K562 (cell line): ENCODE measurements around the gene CTH. TPM values are rescaled to one million over a fixed set of nuclear protein-coding genes. Genes with fewer than 3 reads are reported as not detected.

Source experiments
- ATAC-seq: fragments of 200-7000 bp; cut with Tn5 transposase; 3 replicates; pipeline ENCODE4 v1.9.1; 2020; ENCODE audit warnings: moderate library complexity
- BruUV-seq: library from RNA; stranded (reverse); fragments of 400-500 nt; replicated peaks from 2 replicates; lab custom pipeline; 2021; lab: Mats Ljungman, UMichigan
- CTCF ChIA-PET: fragments of 300-600 bp; formaldehyde crosslinking; extraction: SDS; loops from one replicate; lab custom pipeline; 2021; ENCODE audit warnings: low intra/inter-chr PET ratio; lab: Yijun Ruan, JAX
- POLR2A ChIA-PET: fragments of 300-600, 350-650 bp; sonication (Branson Sonifier 250); formaldehyde crosslinking; extraction: SDS; loops from one replicate; lab custom pipeline; 2021; ENCODE audit warnings: antibody characterized with exemption, inconsistent platforms; lab: Yijun Ruan, JAX
- DNase-seq, 4 experiments: peaks; one replicate each; pipeline versions ENCODE4 v3.0.0 to v3.0.0-alpha.2; 2011 to 2018; ENCODE audit warnings: low spot score in 3 of 4, mixed read lengths in 3 of 4; ENCODE audit errors: extremely low read depth in 1 of 4
- FAIRE-seq: peaks from 2 replicates; lab custom pipeline; 2011; peaks lifted over from hg19 to GRCh38; lab: Jason Lieb, UNC
- H2AFZ ChIP-seq: 2 replicates; pipeline ENCODE4 v1.6.0; 2011; ENCODE audit warnings: low read depth, low read length, control low read depth, inconsistent platforms
- H3K27ac ChIP-seq: fragments of 200-600 bp; 3 replicates; pipeline ENCODE4 v1.8.0; 2011; ENCODE audit warnings: low read depth, mild to moderate bottlenecking, control low read depth, inconsistent platforms, low read length, moderate library complexity, mixed read lengths; ENCODE audit errors: extremely low read depth
- H3K27me3 ChIP-seq, 2 experiments: fragments of 300-600 bp in 1 of 2; 2 replicates in 1 of 2; 3 replicates in 1 of 2; pipeline versions ENCODE4 v1.6.0 to v1.8.0; 2011; ENCODE audit warnings: inconsistent platforms in 2 of 2, low read length in 2 of 2, mild to moderate bottlenecking in 1 of 2, mixed read lengths in 1 of 2, moderate library complexity in 1 of 2; ENCODE audit not compliant: control insufficient read depth in 2 of 2, insufficient read depth in 2 of 2
- H3K36me3 ChIP-seq: fragments of 300-600 bp; 3 replicates; pipeline ENCODE4 v1.8.0; 2011; ENCODE audit warnings: mild to moderate bottlenecking, low read length, inconsistent platforms; ENCODE audit not compliant: control insufficient read depth, insufficient read depth
- H3K4me1 ChIP-seq, 2 experiments: fragments of 200-600 bp in 1 of 2; replicated peaks in 1 of 2; 2 replicates in 1 of 2; 3 replicates in 1 of 2; pipeline versions ENCODE4 v1.5.1 to v1.8.0; 2011; ENCODE audit warnings: inconsistent platforms in 2 of 2, low read length in 2 of 2, mild to moderate bottlenecking in 1 of 2, mixed read lengths in 1 of 2, moderate library complexity in 1 of 2; ENCODE audit not compliant: control insufficient read depth in 2 of 2, insufficient read depth in 2 of 2
- H3K4me2 ChIP-seq: 2 replicates; pipeline ENCODE4 v1.6.1; 2011; ENCODE audit warnings: low read length, control low read depth, inconsistent platforms, mixed read lengths; ENCODE audit not compliant: insufficient read depth
- H3K4me3 ChIP-seq: fragments of 200-600 bp; sonication (generic), shearing (Covaris generic); 2 replicates; pipeline ENCODE4 v1.5.1; 2016; ENCODE audit warnings: control low read depth, inconsistent platforms
- H3K79me2 ChIP-seq: fragments of 200-600 bp; 3 replicates; pipeline ENCODE4 v1.8.0; 2011; ENCODE audit warnings: low read length, inconsistent platforms; ENCODE audit not compliant: control insufficient read depth, insufficient read depth
- H3K9ac ChIP-seq, 2 experiments: 2 replicates each; pipeline versions ENCODE4 v1.6.0 to v1.6.1; 2011; ENCODE audit warnings: low read depth in 2 of 2, low read length in 2 of 2, control low read depth in 1 of 2, inconsistent platforms in 1 of 2, mild to moderate bottlenecking in 1 of 2, mixed read lengths in 1 of 2; ENCODE audit not compliant: insufficient read depth in 1 of 2
- H3K9me1 ChIP-seq: one replicate; pipeline ENCODE4 v1.6.0; 2011; ENCODE audit warnings: inconsistent platforms, mild to moderate bottlenecking, low read length, moderate library complexity; ENCODE audit not compliant: control insufficient read depth, insufficient read depth
- H3K9me3 ChIP-seq: replicated peaks from 2 replicates; pipeline ENCODE4 v1.5.1; 2011; ENCODE audit warnings: low read depth, low read length, inconsistent platforms; ENCODE audit not compliant: control insufficient read depth, insufficient read depth
- H4K20me1 ChIP-seq: replicated peaks from 2 replicates; pipeline ENCODE4 v1.6.1; 2011; ENCODE audit warnings: low read length, inconsistent platforms, mixed read lengths; ENCODE audit not compliant: control insufficient read depth, insufficient read depth
- ETS2 ChIP-seq: IDR thresholded peaks from 2 replicates; pipeline ENCODE4 v1.6.1; 2016; ENCODE audit warnings: borderline replicate concordance, missing genetic modification characterization, mild to moderate bottlenecking, moderate library complexity, missing compliant biosample characterization; ENCODE audit not compliant: poor library complexity, severe bottlenecking
- HDAC1 ChIP-seq, 2 experiments: fragments of 450-650 bp; IDR thresholded peaks; 2 replicates each; pipeline ENCODE4 v1.6.1; 2016 to 2017; ENCODE audit warnings: inconsistent platforms in 1 of 2, mild to moderate bottlenecking in 1 of 2, moderate library complexity in 1 of 2
- PHB ChIP-seq: fragments of 250-450 bp; sonication (Bioruptor Pico); IDR thresholded peaks from 2 replicates; pipeline ENCODE4 v1.5.0; 2021
- POLR2G ChIP-seq: fragments of 200-400 bp; formaldehyde crosslinking; IDR thresholded peaks from 2 replicates; pipeline ENCODE4 v1.6.1; 2017; ENCODE audit warnings: low read depth, mild to moderate bottlenecking, antibody characterized with exemption, low read length, moderate library complexity
- RAD21 ChIP-seq, 2 experiments: fragments of 250-450 bp in 1 of 2; fragments of 450-650 bp in 1 of 2; sonication (Bioruptor Pico) in 1 of 2; formaldehyde crosslinking in 1 of 2; IDR thresholded peaks in 1 of 2; conservative IDR thresholded peaks in 1 of 2; 2 replicates each; pipeline versions ENCODE4 v1.4.0 to v1.8.0; 2020 to 2022; ENCODE audit warnings: mild to moderate bottlenecking in 2 of 2, moderate library complexity in 1 of 2
- SP1 ChIP-seq: sonication (generic); formaldehyde crosslinking; IDR thresholded peaks from 2 replicates; pipeline ENCODE4 v1.8.1; 2022; ENCODE audit warnings: mild to moderate bottlenecking, missing genetic modification reagents
- ZNF699 ChIP-seq: fragments of 250-450 bp; sonication (Bioruptor Pico); IDR thresholded peaks from 2 replicates; pipeline ENCODE4 v1.8.0; 2021; ENCODE audit warnings: mild to moderate bottlenecking, moderate library complexity; ENCODE audit not compliant: insufficient replicate concordance
- WGBS: fragments of 100-300 bp; shearing (Covaris generic); methylation state at CpG from one replicate; pipeline ENCODE4 v1.1.6; 2016; ENCODE audit warnings: low coverage, mixed read lengths; ENCODE audit not compliant: insufficient coverage; ENCODE audit errors: missing lambda C conversion rate; 5-methylcytosine and 5-hydroxymethylcytosine counted together
- in situ Hi-C: fragments of 300-500 bp; cut with MboI; formaldehyde crosslinking; loops from 4 replicates; pipeline ENCODE4 v1.15.0; 2018; ENCODE audit warnings: inconsistent platforms, mixed read lengths
- intact Hi-C: fragments of 100-400 bp; cut with micrococcal nuclease; formaldehyde crosslinking; loops from 2 replicates; pipeline ENCODE4 v1.14.2; 2022
- polyA plus RNA-seq, 8 experiments: library from polyadenylated mRNA; depleted of rRNA in 4 of 8; stranded (reverse) in 5 of 8; unstranded in 3 of 8; fragments of >200 nt; fragmentation: Nextera tagmentation in 2 of 8; fragmentation: Illumina TruSeq in 1 of 8; extraction: Ambion mirVana in 2 of 8; extraction: Trizol in 1 of 8; gene quantifications; 2 replicates each; pipeline versions ENCODE4 v1.2.1 to v1.2.3, GENCODE V29; 2011 to 2014; ENCODE audit warnings: inconsistent platforms in 1 of 8, missing spikeins in 1 of 8
- total RNA-seq, 7 experiments: library from RNA; depleted of rRNA in 6 of 7; stranded (reverse); fragments of >200 nt in 6 of 7; fragmentation: Illumina TruSeq in 2 of 7; extraction: Trizol in 2 of 7; gene quantifications; 2 replicates each; pipeline versions ENCODE4 v1.2.1 to v1.2.3, GENCODE V29; 2011 to 2021; ENCODE audit warnings: low replicate concordance in 1 of 7
- TF ChIP-seq, protein P1 (sequence below): fragments of 450-650 bp; IDR thresholded peaks from 2 replicates; pipeline ENCODE4 v1.6.1; 2017; ENCODE audit warnings: antibody characterized with exemption, mild to moderate bottlenecking
- TF ChIP-seq, protein P2 (sequence below), 3 experiments: IDR thresholded peaks in 2 of 3; conservative IDR thresholded peaks in 1 of 3; 2 replicates each; pipeline ENCODE4 v1.5.1; 2011 to 2012; ENCODE audit warnings: low read length in 3 of 3, mild to moderate bottlenecking in 3 of 3, control low read depth in 2 of 3, improper control_type of control experiment in 1 of 3, inconsistent platforms in 1 of 3, low read depth in 1 of 3, mixed read lengths in 1 of 3, moderate library complexity in 1 of 3; ENCODE audit not compliant: insufficient read depth in 2 of 3
- TF ChIP-seq, protein P3 (sequence below), 2 experiments: fragments of 450-650 bp in 1 of 2; IDR thresholded peaks; 2 replicates each; pipeline ENCODE4 v1.6.1; 2011 to 2017; ENCODE audit warnings: low read depth in 2 of 2, antibody characterized with exemption in 1 of 2, borderline replicate concordance in 1 of 2, low read length in 1 of 2, mild to moderate bottlenecking in 1 of 2, mixed read lengths in 1 of 2; ENCODE audit not compliant: control insufficient read depth in 1 of 2

Gene CTH
- total and polyA plus RNA-seq, 9 of the 15 experiments (the other 6 are each of a cell fraction or from before 2014, with no cell fraction given) = 8.0 to 54.4 (median 30.9) TPM

DNA sequence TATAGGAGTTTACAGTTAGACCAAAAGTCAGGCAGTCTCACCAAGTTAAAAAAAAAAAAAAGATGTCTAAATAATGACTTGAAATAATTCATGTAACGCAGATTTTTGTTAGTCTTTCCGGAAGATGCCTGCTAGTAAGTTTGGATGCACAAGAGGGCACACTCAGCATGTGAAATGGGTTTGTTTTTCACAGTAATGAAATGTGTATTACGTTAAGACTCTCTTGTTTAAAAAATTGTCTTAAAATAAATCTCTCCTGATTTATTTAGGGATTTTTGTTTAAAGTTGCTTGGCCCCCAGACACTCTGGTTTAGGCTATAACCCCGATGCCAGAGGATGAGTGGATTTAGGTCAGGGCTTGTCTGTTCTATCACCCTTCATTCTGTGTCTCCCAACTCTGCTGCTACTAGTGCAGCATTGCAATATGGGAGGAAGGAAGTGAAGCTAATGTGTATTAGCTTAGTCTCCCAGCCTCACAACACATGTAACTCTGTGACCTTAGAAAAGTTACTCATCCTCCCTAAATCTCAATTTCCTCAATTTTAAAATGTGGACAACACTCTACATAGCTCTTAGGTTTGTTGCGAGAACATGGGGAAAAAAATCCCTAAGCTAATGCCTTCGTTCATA, 25.7 kb downstream of the CTH start:
- WGBS = 70% methylated on average over 6 of the region's 6 CpGs
- no peaks in the 10 kb centered on the region for H3K79me2 ChIP-seq
- no peaks in the 10 kb centered on the region for H4K20me1 ChIP-seq
- H3K4me1 ChIP-seq = no peaks in the 10 kb centered on the region
- ATAC-seq = no peak
- no peak overlapping the region for H3K4me3 ChIP-seq
- H3K9me3 ChIP-seq = no peaks in the 10 kb centered on the region
- DNase-seq = peak in 1 of 4 experiments; percentile 14
- no peak for FAIRE-seq
- intact Hi-C loops = loop anchor here (1.0 kb wide), 1 partner anchor 49 kb away; no protein-coding TSS in a partner anchor
- H3K9me1 ChIP-seq = no peaks in the 10 kb centered on the region
- in situ Hi-C loops = no loop called here
- peaks cover 51% of the 10 kb centered on the region for H3K36me3 ChIP-seq
- ChIA-PET POLR2A (interaction anchor here (0.6 kb wide), 2 partner anchors 26 to 155 kb away, joined by 3 to 5 read pairs; partner anchors contain the start of gene CTH), CTCF (interaction anchor here (0.6 kb wide), 1 partner anchor 547 kb away, joined by 5 read pairs; no protein-coding TSS in a partner anchor)
- H3K9ac ChIP-seq = no peak overlapping the region
- H3K27me3 ChIP-seq = no peaks in the 10 kb centered on the region
- no peak overlapping the region for H2AFZ ChIP-seq
- H3K4me2 ChIP-seq = no peak overlapping the region
- no peak overlapping the region for H3K27ac ChIP-seq
- BruUV-seq = no TSS peak
- TF ChIP-seq, protein P1, sequence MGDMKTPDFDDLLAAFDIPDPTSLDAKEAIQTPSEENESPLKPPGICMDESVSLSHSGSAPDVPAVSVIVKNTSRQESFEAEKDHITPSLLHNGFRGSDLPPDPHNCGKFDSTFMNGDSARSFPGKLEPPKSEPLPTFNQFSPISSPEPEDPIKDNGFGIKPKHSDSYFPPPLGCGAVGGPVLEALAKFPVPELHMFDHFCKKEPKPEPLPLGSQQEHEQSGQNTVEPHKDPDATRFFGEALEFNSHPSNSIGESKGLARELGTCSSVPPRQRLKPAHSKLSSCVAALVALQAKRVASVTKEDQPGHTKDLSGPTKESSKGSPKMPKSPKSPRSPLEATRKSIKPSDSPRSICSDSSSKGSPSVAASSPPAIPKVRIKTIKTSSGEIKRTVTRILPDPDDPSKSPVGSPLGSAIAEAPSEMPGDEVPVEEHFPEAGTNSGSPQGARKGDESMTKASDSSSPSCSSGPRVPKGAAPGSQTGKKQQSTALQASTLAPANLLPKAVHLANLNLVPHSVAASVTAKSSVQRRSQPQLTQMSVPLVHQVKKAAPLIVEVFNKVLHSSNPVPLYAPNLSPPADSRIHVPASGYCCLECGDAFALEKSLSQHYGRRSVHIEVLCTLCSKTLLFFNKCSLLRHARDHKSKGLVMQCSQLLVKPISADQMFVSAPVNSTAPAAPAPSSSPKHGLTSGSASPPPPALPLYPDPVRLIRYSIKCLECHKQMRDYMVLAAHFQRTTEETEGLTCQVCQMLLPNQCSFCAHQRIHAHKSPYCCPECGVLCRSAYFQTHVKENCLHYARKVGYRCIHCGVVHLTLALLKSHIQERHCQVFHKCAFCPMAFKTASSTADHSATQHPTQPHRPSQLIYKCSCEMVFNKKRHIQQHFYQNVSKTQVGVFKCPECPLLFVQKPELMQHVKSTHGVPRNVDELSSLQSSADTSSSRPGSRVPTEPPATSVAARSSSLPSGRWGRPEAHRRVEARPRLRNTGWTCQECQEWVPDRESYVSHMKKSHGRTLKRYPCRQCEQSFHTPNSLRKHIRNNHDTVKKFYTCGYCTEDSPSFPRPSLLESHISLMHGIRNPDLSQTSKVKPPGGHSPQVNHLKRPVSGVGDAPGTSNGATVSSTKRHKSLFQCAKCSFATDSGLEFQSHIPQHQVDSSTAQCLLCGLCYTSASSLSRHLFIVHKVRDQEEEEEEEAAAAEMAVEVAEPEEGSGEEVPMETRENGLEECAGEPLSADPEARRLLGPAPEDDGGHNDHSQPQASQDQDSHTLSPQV = no peak
- TF ChIP-seq ZNF699 (no peak), PHB (no peak), RAD21 (CRISPR knock-in tag; conservative IDR thresholded peaks at IDR 0.05 in 1 of 2, IDR thresholded peaks at IDR 0.05 in 1 of 2) (peak; percentile 27 to 58), HDAC1 (IDR thresholded peaks at IDR 0.05) (no peak), ETS2 (no peak), POLR2G (no peak), SP1 (no peak)
- TF ChIP-seq, protein P2, sequence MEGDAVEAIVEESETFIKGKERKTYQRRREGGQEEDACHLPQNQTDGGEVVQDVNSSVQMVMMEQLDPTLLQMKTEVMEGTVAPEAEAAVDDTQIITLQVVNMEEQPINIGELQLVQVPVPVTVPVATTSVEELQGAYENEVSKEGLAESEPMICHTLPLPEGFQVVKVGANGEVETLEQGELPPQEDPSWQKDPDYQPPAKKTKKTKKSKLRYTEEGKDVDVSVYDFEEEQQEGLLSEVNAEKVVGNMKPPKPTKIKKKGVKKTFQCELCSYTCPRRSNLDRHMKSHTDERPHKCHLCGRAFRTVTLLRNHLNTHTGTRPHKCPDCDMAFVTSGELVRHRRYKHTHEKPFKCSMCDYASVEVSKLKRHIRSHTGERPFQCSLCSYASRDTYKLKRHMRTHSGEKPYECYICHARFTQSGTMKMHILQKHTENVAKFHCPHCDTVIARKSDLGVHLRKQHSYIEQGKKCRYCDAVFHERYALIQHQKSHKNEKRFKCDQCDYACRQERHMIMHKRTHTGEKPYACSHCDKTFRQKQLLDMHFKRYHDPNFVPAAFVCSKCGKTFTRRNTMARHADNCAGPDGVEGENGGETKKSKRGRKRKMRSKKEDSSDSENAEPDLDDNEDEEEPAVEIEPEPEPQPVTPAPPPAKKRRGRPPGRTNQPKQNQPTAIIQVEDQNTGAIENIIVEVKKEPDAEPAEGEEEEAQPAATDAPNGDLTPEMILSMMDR (IDR thresholded peaks at IDR 0.05 in 2 of 3, conservative IDR thresholded peaks at IDR 0.05 in 1 of 3; ENCODE audit: insufficient read depth in 2 of 3, low read depth in 1 of 3, low read length in 3 of 3) = peak; percentile 11 to 53 (median 21); a peak in 3 of 6 replicates
- TF ChIP-seq, protein P3, sequence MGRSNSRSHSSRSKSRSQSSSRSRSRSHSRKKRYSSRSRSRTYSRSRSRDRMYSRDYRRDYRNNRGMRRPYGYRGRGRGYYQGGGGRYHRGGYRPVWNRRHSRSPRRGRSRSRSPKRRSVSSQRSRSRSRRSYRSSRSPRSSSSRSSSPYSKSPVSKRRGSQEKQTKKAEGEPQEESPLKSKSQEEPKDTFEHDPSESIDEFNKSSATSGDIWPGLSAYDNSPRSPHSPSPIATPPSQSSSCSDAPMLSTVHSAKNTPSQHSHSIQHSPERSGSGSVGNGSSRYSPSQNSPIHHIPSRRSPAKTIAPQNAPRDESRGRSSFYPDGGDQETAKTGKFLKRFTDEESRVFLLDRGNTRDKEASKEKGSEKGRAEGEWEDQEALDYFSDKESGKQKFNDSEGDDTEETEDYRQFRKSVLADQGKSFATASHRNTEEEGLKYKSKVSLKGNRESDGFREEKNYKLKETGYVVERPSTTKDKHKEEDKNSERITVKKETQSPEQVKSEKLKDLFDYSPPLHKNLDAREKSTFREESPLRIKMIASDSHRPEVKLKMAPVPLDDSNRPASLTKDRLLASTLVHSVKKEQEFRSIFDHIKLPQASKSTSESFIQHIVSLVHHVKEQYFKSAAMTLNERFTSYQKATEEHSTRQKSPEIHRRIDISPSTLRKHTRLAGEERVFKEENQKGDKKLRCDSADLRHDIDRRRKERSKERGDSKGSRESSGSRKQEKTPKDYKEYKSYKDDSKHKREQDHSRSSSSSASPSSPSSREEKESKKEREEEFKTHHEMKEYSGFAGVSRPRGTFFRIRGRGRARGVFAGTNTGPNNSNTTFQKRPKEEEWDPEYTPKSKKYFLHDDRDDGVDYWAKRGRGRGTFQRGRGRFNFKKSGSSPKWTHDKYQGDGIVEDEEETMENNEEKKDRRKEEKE (IDR thresholded peaks at IDR 0.05; ENCODE audit: borderline replicate concordance in 1 of 2, control insufficient read depth in 1 of 2, low read depth in 2 of 2, low read length in 1 of 2) = no peak
